H1 (cell line): ENCODE measurements around the gene ZNF524. TPM values are rescaled to one million over a fixed set of nuclear protein-coding genes. Genes with fewer than 3 reads are reported as not detected.

Experiments
- ASH2L ChIP-seq: fragments of 200-600, 300-600 bp; sonication (generic); IDR thresholded peaks from one replicate; pipeline ENCODE4 v1.7.1; 2017; ENCODE audit warnings: low read length
- CHD2 ChIP-seq: IDR thresholded peaks from 2 replicates; pipeline ENCODE4 v1.6.1; 2012; ENCODE audit warnings: low read length, improper control_type of control experiment
- KDM1A ChIP-seq: fragments of 200-600, 300-600 bp; sonication (generic); IDR thresholded peaks from 2 replicates; pipeline ENCODE4 v1.7.1; 2016; ENCODE audit warnings: mild to moderate bottlenecking, low read length, borderline replicate concordance
- SIN3A ChIP-seq, 2 experiments: IDR thresholded peaks in 1 of 2; conservative IDR thresholded peaks in 1 of 2; 2 replicates each; pipeline ENCODE4 v1.6.1; 2011 to 2012; ENCODE audit warnings: low read length in 2 of 2, improper control_type of control experiment in 1 of 2, low read depth in 1 of 2, mild to moderate bottlenecking in 1 of 2
- SIRT6 ChIP-seq: IDR thresholded peaks from one replicate; pipeline ENCODE4 v1.7.1; 2012; ENCODE audit warnings: low read length, inconsistent platforms
- SP1 ChIP-seq: IDR thresholded peaks from 2 replicates; pipeline ENCODE4 v1.6.1; 2011; ENCODE audit warnings: low read depth, low read length
- polyA plus RNA-seq, 7 experiments: library from polyadenylated mRNA; depleted of rRNA in 3 of 7; stranded (reverse) in 5 of 7; unstranded in 2 of 7; fragments of >200 nt in 5 of 7; fragments of 200-250 nt in 2 of 7; gene quantifications; 1 replicate in 5 of 7; 2 replicates in 1 of 7; 4 replicates in 1 of 7; pipeline versions ENCODE4 v1.2.1 to v1.2.3, GENCODE V29; 2011 to 2013; ENCODE audit warnings: missing spikeins in 2 of 7, mixed read lengths in 2 of 7
- total RNA-seq: library from RNA; stranded (reverse); fragmentation: NEBNext Ultra II Directional; extraction: Animal tissue kit (Norgen Biotek cat#: 25700); gene quantifications from 2 replicates; pipeline ENCODE4 v1.2.1, GENCODE V29; 2021

Gene ZNF524
- total and polyA plus RNA-seq, 2 of the 8 experiments (the other 6 are each of a cell fraction or from before 2014, with no cell fraction given) = 4.4 to 4.7 TPM

DNA sequence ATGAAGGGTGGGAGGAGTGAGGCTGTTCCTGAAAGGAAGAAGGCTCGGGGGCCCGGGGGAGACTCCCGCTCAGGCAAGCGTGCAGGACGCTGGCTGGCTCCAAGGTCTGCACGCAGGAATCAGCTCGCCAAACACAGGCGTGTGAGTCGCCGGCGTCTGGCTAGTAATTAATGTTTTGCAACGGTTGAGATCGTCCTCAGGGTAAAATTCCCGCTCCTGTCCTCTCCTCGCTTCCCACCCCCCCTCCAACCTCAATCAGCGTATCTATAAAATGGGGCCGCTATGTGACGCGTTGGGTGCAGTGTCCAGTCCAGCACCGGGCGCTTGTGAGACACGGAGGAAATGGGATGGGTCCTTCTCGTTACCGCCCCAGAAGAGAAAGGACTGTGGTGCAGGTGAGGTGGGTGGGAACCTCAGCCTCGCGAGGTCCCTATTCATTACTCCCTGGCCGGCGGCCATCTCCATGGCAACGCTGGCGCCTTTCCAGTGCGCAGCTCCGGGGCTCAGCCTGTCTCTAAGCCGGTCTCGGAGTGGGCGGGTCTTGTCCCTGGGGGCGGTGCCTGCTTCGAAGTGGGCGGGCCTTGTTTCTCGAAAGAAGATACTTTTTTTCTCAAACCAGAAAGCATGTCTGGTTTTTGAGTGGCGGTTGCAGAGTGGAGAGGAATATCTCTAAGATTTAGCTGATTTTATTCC is 13.0 kb upstream of the ZNF524 start (continued):
- peak; percentile 52 to 71; a peak in 2 of 4 replicates for TF ChIP-seq SIN3A (conservative IDR thresholded peaks at IDR 0.05 in 1 of 2, IDR thresholded peaks at IDR 0.05 in 1 of 2; ENCODE audit: low read depth in 1 of 2, low read length in 2 of 2)
- TF ChIP-seq CHD2 = peak; percentile 80
- TF ChIP-seq ASH2L = peak; percentile 35
- no peak for TF ChIP-seq SIRT6
- 0 out of 2 replicates have a peak, but pooled peaks have one; percentile 64 for TF ChIP-seq SP1
- no peak for TF ChIP-seq KDM1A
